ENCODE data around the gene SERPINI2.
A peak's percentile ranks its signal among the peaks of the same experiment; 100 is the strongest.
"Not testable (repeated sequence)": the region's sequence is repeated elsewhere in the genome, so short reads cannot be mapped to it uniquely, and the experiment has no call there.

The SERPINI2 gene

DNA sequence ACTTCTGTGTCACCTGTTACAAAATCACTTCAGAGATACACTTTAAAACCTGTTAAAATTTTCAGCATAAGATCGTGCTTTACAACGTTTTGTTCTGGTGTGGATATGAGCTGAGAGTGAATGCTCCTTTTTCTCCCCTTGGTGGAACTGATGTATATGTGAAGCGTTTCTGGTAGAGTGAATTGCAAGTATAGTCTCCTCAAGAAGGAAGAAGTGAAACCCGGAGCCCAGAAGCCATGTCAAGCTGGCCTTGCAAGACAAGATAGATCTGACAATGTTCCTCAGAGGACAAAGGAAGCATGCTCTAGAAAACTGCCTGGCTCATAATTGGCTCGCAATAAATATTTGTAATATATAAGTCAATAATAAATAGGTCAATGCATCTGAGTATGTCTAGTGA is 23.6 kb downstream of the SERPINI2 start:
- no peak for DNase-seq (ENCODE audit: low spot score)

DNA sequence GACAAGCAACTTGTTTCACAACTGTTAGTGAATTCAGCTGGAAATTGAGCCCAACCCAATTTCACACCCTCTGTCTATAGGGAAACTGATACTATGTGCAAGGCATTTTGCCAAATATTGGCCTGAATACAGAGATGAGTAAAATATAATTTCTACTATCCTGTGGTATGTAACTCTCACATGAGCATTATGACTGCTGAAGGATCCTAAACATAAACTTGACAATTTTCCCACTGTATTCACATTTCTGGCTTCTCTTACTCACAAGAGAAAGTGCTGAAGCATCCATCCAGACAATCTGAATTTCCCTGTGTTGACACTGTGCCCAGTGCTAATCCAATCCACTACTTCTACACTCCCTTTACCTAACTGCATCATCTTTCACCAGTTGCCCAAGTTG is 28.4 kb downstream of the SERPINI2 start:
- no peak for DNase-seq (ENCODE audit: low spot score)

DNA sequence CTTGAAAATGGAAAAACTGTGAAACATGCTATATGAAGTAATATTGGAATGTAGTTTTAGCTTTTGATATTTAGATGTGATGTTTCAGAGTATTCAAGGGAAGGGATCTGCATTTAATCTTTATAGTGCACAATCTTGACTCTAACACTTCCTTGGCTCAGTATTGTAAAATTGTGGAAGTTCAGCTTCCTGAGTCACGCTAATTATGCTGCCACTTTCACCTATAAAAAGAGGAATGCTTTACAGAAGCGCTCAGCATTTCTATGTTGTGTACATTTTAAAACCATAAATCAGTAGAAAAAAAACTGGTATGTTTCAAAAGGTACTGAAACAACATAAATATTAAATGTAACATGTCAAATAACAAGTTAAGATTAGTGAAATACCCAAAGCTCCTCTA is 32.6 kb downstream of the SERPINI2 start:
- DNase-seq (ENCODE audit: low spot score): no peak

DNA sequence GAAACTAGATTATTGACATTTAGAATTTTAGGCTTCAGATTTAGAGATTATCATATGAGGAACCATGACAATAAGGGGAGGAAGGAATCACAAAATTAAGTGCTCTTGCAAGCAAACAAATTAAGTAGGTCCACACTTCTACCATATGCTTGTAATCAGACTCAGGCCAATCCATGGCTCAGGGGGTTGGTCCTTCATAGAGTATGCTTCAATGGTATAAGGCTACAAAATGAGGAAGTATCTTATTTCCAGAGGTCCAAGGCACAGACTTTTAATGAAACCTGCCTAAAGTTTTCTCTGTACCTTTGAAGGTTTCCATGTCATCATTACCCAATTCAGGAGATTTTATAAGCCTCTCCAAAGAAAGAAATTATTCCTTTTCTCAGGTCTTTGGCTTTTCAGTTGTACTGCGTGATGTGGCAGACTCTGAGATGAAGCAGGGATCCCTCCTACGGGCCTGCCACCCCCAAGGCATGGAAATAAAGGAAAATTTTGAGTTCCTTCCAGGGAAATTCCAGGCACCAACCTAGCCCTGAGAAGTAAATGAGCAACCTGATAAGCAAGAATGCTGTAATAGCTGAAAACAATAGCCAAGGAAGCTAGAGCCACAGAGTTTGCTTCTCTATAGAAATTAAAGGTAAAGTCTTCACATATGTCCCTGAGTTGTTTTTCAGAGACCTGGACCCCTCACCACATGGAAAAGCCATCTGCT is 36.3 kb downstream of the SERPINI2 start:
- no peak for DNase-seq (ENCODE audit: low spot score)

DNA sequence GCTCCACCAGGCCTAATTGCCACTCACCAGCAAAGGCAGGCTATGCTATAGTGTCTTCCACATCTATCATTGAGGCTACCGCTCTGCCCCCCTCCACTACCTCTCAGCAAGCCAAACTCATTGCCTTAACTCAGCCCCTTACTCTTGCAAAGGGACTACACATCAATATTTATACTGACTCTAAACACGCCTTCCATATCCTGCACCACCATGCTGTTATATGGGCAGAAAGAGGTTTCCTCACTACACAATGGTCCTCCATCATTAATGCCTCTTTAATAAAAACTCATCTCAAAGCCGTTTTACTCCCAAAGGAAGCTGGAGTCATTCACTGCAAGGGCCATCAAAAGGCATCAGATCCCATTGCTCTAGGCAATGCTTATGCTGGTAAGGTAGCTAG is 46.9 kb downstream of the SERPINI2 start:
- DNase-seq (ENCODE audit: low spot score): not testable (repeated sequence)

DNA sequence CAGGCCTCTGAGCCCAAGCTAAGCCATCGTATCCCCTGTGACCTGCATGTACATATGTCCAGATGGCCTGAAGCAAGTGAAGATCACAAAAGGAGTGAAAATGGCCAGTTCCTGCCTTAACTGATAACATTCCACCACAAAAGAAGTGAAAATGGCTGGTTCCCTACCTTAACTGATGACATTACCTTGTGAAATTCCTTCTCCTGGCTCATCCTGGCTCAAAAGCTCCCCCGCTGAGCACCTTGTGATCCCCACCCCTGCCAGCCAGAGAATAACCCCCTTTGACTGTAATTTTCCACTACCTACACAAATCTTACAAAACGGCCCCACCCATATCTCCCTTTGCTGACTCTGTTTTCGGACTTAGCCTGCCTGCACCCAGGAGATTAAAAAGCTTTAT is 51.4 kb downstream of the SERPINI2 start:
- not testable (repeated sequence) for DNase-seq (ENCODE audit: low spot score)

DNA sequence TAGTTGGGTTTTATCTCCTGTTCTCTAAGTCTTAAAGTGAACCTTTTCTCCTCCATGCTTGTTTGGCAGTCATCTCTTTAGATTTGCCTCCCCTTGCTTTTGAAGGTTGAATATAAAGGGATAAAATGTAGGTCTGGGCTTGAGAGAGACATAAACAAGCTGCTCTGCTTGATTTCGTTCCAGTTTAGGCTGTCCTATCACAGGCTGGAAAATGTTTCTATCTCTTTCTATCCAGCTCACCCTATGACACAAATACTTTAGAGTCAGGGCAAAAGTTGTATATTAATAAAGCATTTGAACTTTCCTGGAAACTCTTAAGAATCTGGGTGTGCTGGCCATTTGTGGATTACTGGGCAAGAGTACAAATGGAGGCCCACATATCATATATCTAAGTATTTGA is 64.2 kb downstream of the SERPINI2 start:
- DNase-seq (ENCODE audit: low spot score): no peak

DNA sequence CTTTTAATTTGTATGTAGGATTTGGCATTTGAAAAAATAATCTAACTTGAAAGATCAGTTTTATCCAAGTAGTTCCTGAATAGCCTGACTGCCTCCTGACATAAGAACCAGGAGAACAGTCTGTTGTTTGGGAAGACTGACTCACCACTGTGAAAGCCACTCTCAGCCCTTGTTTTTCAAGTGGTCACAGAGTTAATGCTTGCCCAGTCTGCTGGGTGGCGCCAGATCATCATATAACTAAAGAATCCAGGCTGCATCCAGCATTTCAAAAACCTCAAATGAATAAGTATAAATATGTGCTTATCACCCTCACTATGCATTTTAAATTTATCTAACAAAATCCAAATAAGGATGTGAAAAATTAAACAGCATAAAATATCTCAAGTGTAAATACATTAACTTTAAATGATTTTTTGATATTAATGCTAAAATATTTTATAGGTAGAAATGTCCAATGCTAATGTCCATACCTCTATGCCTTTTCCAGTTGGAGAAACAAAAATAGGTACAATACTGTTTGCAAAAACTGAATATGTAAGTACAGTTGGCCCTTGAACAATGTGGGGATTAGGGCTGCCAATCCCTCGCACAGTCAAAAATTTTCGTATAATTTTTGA is 66.9 kb downstream of the SERPINI2 start:
- peak; percentile 55 for DNase-seq (ENCODE audit: low spot score)

DNA sequence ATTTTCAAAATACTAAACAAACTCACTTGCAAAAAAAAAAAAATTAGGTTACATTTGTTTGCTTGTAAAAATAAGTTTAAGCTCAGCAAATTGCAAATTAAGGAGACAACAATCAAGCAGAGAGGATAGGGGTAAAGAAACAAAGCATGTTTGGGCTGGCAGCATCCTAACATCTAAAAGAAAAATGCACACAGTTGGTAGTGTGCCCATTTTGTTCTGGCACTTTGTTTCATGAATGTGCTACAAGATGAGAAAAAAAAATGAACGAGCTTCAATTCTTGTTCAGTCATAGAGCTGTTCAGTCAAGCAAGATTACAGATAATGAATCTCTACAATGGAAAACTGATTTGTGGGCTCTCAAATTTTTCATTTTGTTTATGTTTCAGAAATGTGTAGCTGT is 76.0 kb downstream of the SERPINI2 start:
- DNase-seq (ENCODE audit: low spot score): no peak

DNA sequence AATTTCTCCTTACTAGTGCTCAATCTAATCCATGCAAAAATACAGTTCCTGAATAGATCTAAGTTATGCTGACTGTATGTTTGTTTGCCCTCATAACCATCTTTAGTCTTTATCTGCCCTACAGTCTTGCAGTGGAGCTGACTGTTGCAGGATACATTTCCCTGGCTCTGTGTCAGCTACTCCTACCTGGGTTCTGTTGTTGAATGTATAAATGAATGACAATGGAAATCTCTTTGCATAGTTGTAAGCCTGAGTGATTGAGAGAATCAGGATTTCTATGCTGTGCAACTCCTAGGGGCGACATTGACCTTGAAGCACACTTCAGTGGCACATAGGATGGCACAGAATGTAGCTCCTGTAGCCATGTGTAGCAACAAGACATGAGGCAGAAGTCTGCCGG is 77.8 kb downstream of the SERPINI2 start:
- DNase-seq (ENCODE audit: low spot score): no peak

DNA sequence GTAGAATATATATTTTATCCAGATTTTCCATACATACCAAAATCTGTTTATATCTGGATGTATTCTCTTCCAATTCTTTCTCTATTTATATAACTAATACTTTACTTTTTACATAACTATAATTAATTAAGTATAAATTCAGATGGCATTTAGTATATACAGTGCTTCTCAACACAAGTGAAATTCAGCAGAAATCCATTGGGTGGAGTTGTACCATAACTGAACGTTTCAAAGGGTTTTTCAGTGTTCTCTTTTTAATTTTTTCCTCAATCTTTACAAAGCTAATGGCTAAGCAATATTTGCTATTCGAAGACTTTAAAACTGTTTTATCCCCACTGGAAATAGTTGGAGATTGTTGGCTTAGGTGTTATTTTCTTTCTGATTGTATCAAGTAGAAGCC is 79.8 kb downstream of the SERPINI2 start:
- no peak for DNase-seq (ENCODE audit: low spot score)
